Measurements from ENCODE around the gene B4GALNT3. TPM values are rescaled to one million over a fixed set of nuclear protein-coding genes. Genes with fewer than 3 reads are reported as not detected.

The B4GALNT3 gene
- total and polyA plus RNA-seq, 12 donors: 14.1 to 58.7 (median 36.5) TPM

DNA sequence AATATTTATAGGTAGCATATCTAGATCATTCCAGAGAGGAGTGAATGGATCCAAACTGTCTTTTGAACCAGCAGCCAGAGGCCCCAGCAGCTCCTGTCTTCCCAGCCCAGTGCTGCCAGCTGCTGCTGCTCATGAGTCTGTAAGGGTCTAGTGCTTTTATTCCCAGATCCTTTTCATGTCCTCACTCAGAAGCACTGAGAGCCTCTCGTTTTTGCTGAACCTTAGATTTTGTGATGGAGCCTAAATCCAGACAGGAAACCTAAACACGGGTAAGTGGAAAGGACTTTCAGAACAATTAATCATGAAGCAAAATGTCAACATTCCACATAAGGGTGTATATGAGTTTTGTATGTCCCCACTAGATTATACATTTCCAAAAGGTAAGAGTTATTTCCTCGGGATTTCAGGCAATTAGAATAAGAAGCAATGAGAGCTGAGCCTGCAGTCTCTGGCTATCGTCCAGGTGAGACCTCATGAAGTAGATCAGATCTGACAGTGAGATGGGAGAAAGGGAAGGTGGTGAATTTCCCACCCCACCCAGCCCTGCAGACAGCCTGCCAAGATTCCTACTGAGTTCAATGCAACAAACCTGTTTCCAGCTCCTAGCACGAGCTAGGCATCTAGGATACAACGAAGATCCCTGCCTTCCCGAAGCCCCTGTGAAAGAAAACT, 119.1 kb downstream of the B4GALNT3 start:
- no peaks in the 10 kb centered on the region for H3K9me3 ChIP-seq

DNA sequence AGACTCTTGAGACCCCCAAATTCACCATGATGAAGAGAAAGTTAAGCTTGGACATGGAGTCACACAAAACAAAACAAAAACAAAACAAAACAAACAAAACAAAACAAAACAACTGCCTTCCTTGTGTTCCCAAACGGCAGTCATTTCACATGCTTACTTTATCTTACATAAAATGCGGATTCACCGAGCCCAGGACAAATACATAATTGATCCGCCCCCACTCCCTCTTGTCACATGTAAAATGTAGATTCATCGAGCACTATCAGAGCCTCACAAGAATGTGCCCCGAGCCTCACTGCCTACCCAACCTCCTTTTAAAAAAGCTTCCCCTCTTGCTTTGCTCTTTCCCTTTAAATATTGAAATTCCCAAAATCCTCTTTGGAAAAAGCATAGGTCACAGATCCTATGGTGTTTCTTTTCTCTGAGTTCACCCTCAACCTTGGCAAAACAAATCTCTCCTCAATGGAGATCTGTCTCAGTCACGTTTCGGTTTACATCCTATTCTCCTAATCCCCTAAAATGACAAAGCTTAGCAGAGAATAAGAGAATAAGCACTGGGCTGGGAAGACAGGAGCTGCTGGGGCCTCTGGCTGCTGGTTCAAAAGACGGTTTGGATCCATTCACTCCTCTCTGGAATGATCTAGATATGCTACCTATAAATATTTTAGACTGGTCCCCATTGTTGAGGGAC, 119.8 kb downstream of the B4GALNT3 start:
- H3K27ac ChIP-seq: peak overlapping the region in 8 of 10 donors; percentile 17 to 71 (median 58)
- 52 to 67% methylated on average over 9 of the region's 9 CpGs for WGBS, 2 donors
- intact Hi-C loops (cut with DNase I): loop anchor here in 8 of 10 donors (5.0 to 10.0 kb wide), 6 partner anchors 63 to 1005 kb away; partner anchors contain the start of gene WNK1 (in 2 of the 8)
- ATAC-seq (no peak), DNase-seq (no peak)
- no peaks in the 10 kb centered on the region for H3K27me3 ChIP-seq
- no peaks in the 10 kb centered on the region for H3K9me3 ChIP-seq
- no peak overlapping the region for H3K4me3 ChIP-seq
- H3K4me1 ChIP-seq: peaks cover 24 to 56% (median 38%) of the 10 kb centered on the region in 9 donors
- TF ChIP-seq, protein P1, sequence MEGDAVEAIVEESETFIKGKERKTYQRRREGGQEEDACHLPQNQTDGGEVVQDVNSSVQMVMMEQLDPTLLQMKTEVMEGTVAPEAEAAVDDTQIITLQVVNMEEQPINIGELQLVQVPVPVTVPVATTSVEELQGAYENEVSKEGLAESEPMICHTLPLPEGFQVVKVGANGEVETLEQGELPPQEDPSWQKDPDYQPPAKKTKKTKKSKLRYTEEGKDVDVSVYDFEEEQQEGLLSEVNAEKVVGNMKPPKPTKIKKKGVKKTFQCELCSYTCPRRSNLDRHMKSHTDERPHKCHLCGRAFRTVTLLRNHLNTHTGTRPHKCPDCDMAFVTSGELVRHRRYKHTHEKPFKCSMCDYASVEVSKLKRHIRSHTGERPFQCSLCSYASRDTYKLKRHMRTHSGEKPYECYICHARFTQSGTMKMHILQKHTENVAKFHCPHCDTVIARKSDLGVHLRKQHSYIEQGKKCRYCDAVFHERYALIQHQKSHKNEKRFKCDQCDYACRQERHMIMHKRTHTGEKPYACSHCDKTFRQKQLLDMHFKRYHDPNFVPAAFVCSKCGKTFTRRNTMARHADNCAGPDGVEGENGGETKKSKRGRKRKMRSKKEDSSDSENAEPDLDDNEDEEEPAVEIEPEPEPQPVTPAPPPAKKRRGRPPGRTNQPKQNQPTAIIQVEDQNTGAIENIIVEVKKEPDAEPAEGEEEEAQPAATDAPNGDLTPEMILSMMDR (IDR thresholded peaks at IDR 0.05): no peak
- no peaks in the 10 kb centered on the region for H3K36me3 ChIP-seq

More for the DNA sequence above, 119.1 kb downstream of the B4GALNT3 start:
- ATAC-seq (no peak), DNase-seq (peak in 1 of 2 donors; percentile 3)
- 40 to 43% methylated on average over 7 of the region's 7 CpGs for WGBS, 2 donors
- intact Hi-C loops (cut with DNase I): loop anchor here in 8 of 10 donors (5.0 to 10.0 kb wide), 6 partner anchors 63 to 1006 kb away; partner anchors contain the start of gene WNK1 (in 2 of the 8)
- H3K27ac ChIP-seq: peak overlapping the region in 9 of 10 donors; percentile 17 to 71 (median 56)
- H3K36me3 ChIP-seq: no peaks in the 10 kb centered on the region
- TF ChIP-seq, protein P1 (IDR thresholded peaks at IDR 0.05): no peak
- H3K4me1 ChIP-seq: peaks cover 24 to 56% (median 38%) of the 10 kb centered on the region in 9 donors
- H3K27me3 ChIP-seq: no peaks in the 10 kb centered on the region
- H3K4me3 ChIP-seq: no peak overlapping the region

DNA sequence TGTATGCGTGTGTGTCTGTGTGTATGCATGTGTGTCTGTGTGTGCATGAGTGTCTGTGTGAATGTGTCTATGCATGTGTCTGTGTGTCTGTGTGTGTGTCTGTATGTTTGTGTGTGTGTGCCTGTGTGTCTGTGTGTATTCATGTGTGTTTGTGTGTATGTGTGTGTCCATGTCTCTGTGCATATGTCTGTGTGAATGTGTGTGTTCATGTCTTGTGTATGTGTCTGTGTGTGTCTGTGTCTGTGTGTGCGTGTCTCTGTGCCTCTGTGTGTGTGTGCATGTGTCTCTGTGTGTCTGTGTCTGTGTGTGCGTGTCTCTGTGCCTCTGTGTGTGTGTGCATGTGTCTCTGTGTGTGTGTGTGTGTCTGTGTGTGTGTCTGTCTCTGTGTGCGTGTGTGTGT, 121.1 kb downstream of the B4GALNT3 start:
- no peak for ATAC-seq
- H3K4me1 ChIP-seq: peaks cover 14 to 46% (median 32%) of the 10 kb centered on the region in 9 donors
- 95 to 96% methylated on average over 4 of the region's 4 CpGs for WGBS, 2 donors

DNA sequence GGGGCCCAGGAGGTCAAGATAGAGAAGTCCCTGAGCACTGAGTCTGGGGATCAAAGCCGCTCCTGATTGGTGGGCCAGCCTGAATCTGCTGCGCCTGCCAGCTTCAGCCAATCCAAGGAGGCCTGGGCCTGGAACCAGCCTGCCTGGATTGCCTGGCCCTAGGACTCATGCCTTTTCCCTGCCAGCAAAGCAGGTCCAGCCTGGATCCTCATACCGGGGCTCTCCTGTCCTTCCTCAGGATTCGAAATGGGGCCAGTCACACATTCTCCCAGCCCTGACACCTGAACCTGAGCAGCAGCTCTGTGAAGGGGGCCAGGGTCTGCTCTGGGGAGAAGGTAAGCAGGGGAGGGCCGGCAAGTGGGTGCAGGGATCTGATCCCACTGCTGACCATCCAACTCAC, 121.6 kb downstream of the B4GALNT3 start:
- intact Hi-C loops (cut with DNase I): no loop called here
- WGBS, 2 donors: 81 to 83% methylated on average over 5 of the region's 5 CpGs
- Histone ChIP-seq H3K36me3 (no peaks in the 10 kb centered on the region), H3K4me3 (no peak overlapping the region), H3K4me1 (peaks cover 11 to 41% (median 27%) of the 10 kb centered on the region in 9 donors), H3K27me3 (no peaks in the 10 kb centered on the region), H3K27ac (peak overlapping the region in 9 of 10 donors; percentile 38 to 81 (median 64)), H3K9me3 (no peaks in the 10 kb centered on the region)
- TF ChIP-seq, protein P1 (IDR thresholded peaks at IDR 0.05): no peak
- ATAC-seq: peak in 5 of 8 donors; percentile 18 to 48 (median 31)
- peak in 1 of 2 donors; percentile 47 for DNase-seq

More for the DNA sequence above, 121.1 kb downstream of the B4GALNT3 start:
- no peaks in the 10 kb centered on the region for H3K27me3 ChIP-seq
- no peak for DNase-seq
- TF ChIP-seq, protein P1 (IDR thresholded peaks at IDR 0.05): no peak
- H3K27ac ChIP-seq: peak overlapping the region in 2 of 10 donors; percentile 64 to 68
- no peak overlapping the region for H3K4me3 ChIP-seq
- no peaks in the 10 kb centered on the region for H3K9me3 ChIP-seq
- intact Hi-C loops (cut with DNase I): no loop called here
- no peaks in the 10 kb centered on the region for H3K36me3 ChIP-seq
